Astrocyte of the cerebellum (primary cell): ENCODE data around the gene EFCAB14.
"Not testable (repeated sequence)": the region's sequence is repeated elsewhere in the genome, so short reads cannot be mapped to it uniquely, and the experiment has no call there.

Experiments
- DNase-seq: peaks from one replicate; pipeline ENCODE4 v3.0.0-alpha.2; 2011; ENCODE audit warnings: low read depth
- H3K4me3 ChIP-seq: 2 replicates; pipeline ENCODE4 v1.5.1; 2011; ENCODE audit warnings: mild to moderate bottlenecking, low read depth, low read length, moderate library complexity
- in situ Hi-C: cut with HindIII; loops from 2 replicates; pipeline ENCODE4 v1.10.0; 2017; ENCODE audit warnings: low sequenced_read_pairs
- TF ChIP-seq, protein P1 (sequence below): IDR thresholded peaks from 2 replicates; pipeline ENCODE4 v1.5.1; 2012; ENCODE audit warnings: low read length, low read depth, moderate library complexity, mild to moderate bottlenecking; ENCODE audit errors: missing control alignments

The EFCAB14 gene

DNA sequence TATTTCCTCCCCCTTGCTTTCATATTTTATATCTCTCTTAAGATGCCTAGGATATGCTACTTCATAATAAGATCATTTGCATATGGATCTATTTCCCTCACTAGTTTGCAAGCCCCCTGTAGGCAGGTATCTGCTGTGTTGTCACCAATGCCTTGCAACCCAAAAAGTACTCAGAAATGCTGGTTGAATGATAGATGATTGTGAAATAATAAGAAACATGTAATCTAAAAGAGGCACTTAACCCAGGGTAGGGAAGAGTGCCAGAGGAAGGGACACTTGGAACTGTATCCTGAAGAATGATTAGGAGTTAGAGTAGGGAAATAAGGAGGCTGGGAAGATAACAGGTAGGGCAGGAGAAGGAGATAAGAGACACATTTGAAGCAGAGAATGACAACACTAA is 63.1 kb downstream of the EFCAB14 start:
- in situ Hi-C loops, result no loop called here
- TF ChIP-seq, protein P1, sequence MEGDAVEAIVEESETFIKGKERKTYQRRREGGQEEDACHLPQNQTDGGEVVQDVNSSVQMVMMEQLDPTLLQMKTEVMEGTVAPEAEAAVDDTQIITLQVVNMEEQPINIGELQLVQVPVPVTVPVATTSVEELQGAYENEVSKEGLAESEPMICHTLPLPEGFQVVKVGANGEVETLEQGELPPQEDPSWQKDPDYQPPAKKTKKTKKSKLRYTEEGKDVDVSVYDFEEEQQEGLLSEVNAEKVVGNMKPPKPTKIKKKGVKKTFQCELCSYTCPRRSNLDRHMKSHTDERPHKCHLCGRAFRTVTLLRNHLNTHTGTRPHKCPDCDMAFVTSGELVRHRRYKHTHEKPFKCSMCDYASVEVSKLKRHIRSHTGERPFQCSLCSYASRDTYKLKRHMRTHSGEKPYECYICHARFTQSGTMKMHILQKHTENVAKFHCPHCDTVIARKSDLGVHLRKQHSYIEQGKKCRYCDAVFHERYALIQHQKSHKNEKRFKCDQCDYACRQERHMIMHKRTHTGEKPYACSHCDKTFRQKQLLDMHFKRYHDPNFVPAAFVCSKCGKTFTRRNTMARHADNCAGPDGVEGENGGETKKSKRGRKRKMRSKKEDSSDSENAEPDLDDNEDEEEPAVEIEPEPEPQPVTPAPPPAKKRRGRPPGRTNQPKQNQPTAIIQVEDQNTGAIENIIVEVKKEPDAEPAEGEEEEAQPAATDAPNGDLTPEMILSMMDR, result no peak
- H3K4me3 ChIP-seq, result no peak overlapping the region
- DNase-seq, result no peak

DNA sequence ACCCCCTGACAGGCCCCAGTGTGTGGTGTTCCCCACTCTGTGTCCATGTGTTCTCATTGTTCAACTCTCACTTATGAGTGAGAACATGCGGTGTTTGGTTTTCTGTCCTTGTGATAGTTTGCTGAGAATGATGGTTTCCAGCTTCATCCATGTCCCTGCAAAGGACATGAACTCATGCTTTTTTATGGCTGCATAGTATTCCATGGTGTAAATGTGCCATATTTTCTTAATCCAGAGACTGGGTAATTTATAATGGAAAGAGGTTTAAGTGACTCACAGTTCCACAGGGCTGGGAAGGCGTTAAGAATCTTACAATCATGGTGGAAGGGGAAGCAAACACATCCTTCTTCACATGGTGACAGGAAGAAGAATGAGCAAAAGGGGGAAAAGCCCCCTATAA is 64.2 kb downstream of the EFCAB14 start:
- H3K4me3 ChIP-seq, in situ Hi-C loops, DNase-seq: not testable (repeated sequence)

DNA sequence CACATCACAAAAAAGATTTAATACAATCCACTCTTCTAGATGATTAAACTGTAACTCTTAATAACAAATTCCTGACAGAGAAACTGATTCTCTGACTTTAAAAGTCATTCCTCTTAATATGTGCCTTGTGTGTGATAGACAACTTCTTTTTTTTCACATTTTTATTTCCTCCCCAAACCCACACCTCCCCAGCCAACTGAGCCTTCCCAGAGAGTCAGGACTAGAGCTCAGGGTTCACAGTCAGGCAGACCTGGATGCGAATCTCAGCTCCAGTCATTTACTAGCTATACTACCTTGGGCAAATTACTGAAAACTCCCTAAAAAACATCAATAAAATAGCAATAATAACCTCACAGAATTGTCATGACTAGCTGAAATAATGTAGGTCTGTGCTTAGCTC is 64.9 kb downstream of the EFCAB14 start:
- in situ Hi-C loops, result no loop called here
- TF ChIP-seq, protein P1, result no peak
- DNase-seq, result no peak
- H3K4me3 ChIP-seq, result no peak overlapping the region

DNA sequence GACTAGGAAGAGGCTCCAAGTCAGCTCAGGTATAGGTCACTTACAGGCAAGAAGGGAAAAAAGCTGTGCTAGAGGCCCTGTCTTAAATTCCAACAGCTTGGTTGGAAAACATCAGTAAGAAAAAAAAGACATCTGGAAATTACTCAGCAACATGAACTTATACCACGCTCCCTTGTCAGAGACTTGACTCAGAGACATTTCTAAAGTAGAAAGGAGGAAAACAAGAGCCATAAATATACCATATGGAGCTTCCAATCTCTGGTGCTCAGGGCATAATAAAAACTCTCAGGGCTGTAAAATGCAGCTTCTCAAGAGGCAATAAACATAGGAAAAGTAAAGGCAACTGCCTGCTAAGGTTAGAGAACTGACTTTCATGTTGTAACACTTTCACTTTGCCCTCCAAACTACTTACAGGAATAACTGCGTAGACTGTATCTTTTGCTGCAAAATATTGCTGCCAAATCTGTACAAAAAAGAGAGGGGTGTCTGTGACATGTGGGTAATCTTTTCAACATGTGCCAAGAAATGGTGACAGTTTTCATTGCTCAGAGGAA is 65.4 kb downstream of the EFCAB14 start:
- in situ Hi-C loops, result no loop called here
- TF ChIP-seq, protein P1, result no peak
- no peak for DNase-seq
- H3K4me3 ChIP-seq, result no peak overlapping the region

DNA sequence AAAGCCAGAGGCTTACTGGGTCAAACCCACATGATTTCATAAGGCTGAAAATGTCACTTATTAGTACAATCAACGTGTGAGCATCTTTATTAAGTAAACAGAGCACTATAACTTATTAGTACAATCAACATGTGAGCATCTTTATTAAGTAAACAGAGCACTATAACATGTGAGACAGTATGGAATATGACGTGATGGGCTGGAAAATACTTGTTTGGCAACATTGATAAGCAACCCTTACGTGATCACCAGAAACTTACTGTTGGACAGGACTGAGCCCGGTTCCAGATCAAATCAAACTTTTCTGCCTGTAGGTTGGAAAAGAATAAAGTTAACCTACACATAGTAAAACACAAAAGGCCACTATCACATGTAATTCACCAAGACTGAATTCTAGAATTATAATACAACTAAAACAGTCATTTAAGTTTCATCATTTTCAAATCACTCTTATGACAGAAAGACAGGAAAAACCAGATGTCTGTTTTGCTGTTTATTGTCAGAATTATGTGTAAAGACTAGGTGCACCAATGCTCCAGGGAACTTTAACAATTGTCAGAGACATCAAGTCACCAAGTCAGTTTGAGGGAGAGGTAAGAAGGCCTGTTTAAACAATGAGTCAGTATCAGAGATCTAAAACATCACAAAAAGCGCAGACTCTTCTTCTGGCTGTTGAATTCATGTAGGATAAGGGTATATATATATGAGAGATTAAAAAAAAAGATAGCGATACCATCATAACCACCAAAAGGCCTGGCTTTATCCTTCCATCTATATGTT is 66.4 kb downstream of the EFCAB14 start:
- no peak for DNase-seq
- no peak overlapping the region for H3K4me3 ChIP-seq
- TF ChIP-seq, protein P1, result no peak
- in situ Hi-C loops, result no loop called here

DNA sequence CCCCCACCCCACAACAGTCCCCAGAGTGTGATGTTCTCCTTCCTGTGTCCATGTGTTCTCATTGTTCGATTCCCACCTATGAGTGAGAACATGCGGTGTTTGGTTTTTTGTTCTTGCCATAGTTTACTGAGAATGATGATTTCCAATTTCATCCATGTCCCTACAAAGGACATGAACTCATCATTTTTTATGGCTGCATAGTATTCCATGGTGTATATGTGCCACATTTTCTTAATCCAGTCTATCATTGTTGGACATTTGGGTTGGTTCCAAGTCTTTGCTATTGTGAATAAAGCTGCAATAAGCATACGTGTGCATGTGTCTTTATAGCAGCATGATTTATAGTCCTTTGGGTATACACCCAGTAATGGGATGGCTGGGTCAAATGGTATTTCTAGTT is 67.8 kb downstream of the EFCAB14 start:
- DNase-seq, H3K4me3 ChIP-seq, in situ Hi-C loops: not testable (repeated sequence)

DNA sequence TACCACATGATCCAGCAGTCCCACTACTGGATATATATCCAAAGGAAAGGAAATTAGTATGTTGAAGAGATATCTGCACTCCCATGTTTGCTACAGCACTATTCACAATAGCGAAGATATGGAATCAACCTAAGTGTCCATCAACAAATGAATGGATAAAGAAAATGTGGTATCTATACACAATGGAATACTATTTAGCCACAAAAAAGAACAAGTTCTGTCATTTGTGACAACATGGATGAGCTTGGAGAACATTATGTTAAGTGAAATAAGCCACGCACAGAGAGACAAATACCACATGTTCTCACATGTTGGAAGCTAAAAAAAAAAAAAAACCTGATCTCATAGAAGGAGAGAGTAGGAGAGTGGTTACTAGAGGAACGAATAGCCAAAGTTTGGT is 68.4 kb downstream of the EFCAB14 start:
- no peak overlapping the region for H3K4me3 ChIP-seq
- TF ChIP-seq, protein P1, result no peak
- DNase-seq, result no peak
- in situ Hi-C loops, result no loop called here

DNA sequence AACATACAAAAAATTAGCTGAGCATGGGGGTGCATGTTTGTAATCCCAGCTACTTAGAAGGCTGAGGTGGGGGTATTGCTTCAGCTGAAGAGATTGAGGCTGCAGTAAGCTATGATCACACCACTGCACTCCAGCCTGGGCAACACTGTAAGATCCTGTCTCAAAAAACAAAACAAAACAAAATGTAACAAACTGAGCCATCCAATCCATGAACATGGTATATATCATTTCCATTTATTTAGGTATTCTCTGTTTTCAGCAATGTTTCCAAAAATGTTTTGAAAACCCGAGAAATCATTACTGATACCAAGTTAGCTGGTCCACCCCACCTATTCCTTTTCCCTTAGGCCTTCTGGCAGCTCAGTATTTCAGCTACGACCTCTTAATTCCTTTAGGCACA is 69.2 kb downstream of the EFCAB14 start:
- in situ Hi-C loops, result no loop called here
- H3K4me3 ChIP-seq, result no peak overlapping the region
- TF ChIP-seq, protein P1, result no peak
- DNase-seq, result no peak
